ENCODE data around the gene CD99L2.
"Not testable (repeated sequence)": the region's sequence is repeated elsewhere in the genome, so short reads cannot be mapped to it uniquely, and the experiment has no call there.

CD99L2 gene

GRCh38 chrX:150896632-150897031 lies 1.8 kb downstream of the CD99L2 start:
- DNase-seq (ENCODE audit: low read depth) = no peak

- no peak for DNase-seq (ENCODE audit: low read depth)
These were observed 4.5 kb downstream of the CD99L2 start for GRCh38 chrX:150893936-150894335.

GRCh38 chrX:150889131-150889530 lies 9.3 kb downstream of the CD99L2 start:
- no peak for DNase-seq (ENCODE audit: low read depth)

- peak; percentile 62 for DNase-seq (ENCODE audit: low read depth)
These were observed 10.5 kb downstream of the CD99L2 start for GRCh38 chrX:150887906-150888465.

GRCh38 chrX:150887268-150887667 lies 11.2 kb downstream of the CD99L2 start:
- not testable (repeated sequence) for DNase-seq (ENCODE audit: low read depth)

GRCh38 chrX:150886381-150886780 lies 12.1 kb downstream of the CD99L2 start:
- DNase-seq (ENCODE audit: low read depth) = no peak

- DNase-seq (ENCODE audit: low read depth) = no peak
These were observed 17.7 kb downstream of the CD99L2 start for GRCh38 chrX:150880808-150881165.

GRCh38 chrX:150879855-150880807 lies 18.3 kb downstream of the CD99L2 start:
- DNase-seq (ENCODE audit: low read depth) = no peak

GRCh38 chrX:150875621-150876020 lies 22.8 kb downstream of the CD99L2 start:
- not testable (repeated sequence) for DNase-seq (ENCODE audit: low read depth)

GRCh38 chrX:150874448-150874847 lies 24.0 kb downstream of the CD99L2 start:
- DNase-seq (ENCODE audit: low read depth) = no peak

GRCh38 chrX:150873616-150874015 lies 24.9 kb downstream of the CD99L2 start:
- DNase-seq (ENCODE audit: low read depth) = peak; percentile 27

GRCh38 chrX:150872773-150873336 lies 25.6 kb downstream of the CD99L2 start:
- DNase-seq (ENCODE audit: low read depth) = no peak

- DNase-seq (ENCODE audit: low read depth) = no peak
These were observed 27.1 kb downstream of the CD99L2 start for GRCh38 chrX:150871341-150871811.

GRCh38 chrX:150870487-150871340 lies 27.8 kb downstream of the CD99L2 start:
- no peak for DNase-seq (ENCODE audit: low read depth)

- DNase-seq (ENCODE audit: low read depth) = no peak
These were observed 28.4 kb downstream of the CD99L2 start for GRCh38 chrX:150870029-150870428.

GRCh38 chrX:150869450-150869849 lies 29.0 kb downstream of the CD99L2 start:
- no peak for DNase-seq (ENCODE audit: low read depth)

- DNase-seq (ENCODE audit: low read depth) = no peak
These were observed 29.8 kb downstream of the CD99L2 start for GRCh38 chrX:150868625-150869024.

- DNase-seq (ENCODE audit: low read depth) = no peak
These were observed 34.3 kb downstream of the CD99L2 start for GRCh38 chrX:150864127-150864526.

- no peak for DNase-seq (ENCODE audit: low read depth)
These were observed 35.3 kb downstream of the CD99L2 start for GRCh38 chrX:150863191-150863590.

- DNase-seq (ENCODE audit: low read depth) = no peak
These were observed 41.0 kb downstream of the CD99L2 start for GRCh38 chrX:150857453-150857852.

GRCh38 chrX:150856785-150857184 lies 41.7 kb downstream of the CD99L2 start:
- no peak for DNase-seq (ENCODE audit: low read depth)

- no peak for DNase-seq (ENCODE audit: low read depth)
These were observed 42.4 kb downstream of the CD99L2 start for GRCh38 chrX:150856101-150856500.

Measured in ELR (cell line).